Stimulated activated naive CD4-positive, alpha-beta T cell (primary cell): ENCODE results near the gene BID.

Experiments
- DNase-seq, 6 experiments: peaks; one replicate each; lab custom pipeline; 2025; lab: John Stamatoyannopoulos, UW

BID gene

DNA sequence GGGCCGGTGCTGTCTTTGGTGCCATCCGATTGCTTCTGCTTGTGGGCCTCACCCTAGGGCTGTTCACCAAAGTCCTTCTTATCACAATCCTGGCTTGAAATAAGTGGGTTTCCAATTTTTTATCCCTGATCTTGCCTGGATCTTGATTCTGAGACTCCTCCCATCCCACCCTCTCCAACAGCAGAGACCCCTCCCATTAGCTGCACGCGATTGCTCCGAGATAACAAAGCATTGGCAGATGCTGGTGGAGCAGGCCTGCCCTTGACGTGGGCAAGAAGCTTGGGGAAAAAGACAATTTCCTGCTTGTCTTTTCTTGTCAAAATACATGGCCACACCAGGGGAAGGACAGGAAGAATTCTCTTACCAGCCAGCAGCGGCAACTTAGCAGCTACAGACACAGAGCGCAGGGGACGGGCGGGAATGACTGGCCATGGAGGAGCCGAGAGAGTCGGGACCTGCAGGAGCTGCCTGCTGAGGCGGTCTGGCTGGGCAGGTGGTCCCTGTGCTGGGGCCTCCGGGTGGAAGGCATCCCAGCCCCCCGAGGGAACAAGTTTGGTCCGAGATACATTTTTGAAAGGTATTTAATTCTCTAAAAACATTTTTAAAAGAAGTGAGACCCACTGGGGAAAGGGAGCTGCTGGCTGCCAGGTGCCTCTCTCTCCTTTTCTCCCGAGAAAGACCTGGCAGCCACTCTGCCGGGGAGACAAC lies 9.7 kb upstream of the BID start:
- no peak for DNase-seq

GRCh38 chr22:17783312-17783711 lies 9.0 kb upstream of the BID start:
- no peak for DNase-seq

DNA sequence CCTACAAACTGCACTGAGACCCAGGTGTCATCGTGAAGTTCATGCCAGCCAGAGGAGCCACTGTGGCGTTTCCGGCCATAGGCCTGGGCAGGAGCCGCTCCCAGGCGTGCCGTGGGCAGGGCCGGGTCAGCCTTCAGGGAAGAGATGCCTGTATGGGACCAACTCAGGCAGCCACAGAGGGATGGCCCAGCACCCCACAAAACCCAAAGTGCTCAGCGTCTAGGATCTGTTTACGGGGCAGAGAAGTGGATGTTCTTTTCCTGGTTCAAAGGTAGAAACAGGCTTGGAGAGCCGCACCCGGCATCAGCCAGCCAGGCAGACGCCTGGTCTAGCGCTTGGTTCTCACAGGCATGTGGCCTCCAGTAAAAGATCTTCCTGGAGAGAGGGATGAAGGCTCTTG lies 8.4 kb upstream of the BID start:
- no peak for DNase-seq

GRCh38 chr22:17782158-17782557 lies 7.9 kb upstream of the BID start:
- no peak for DNase-seq

DNA sequence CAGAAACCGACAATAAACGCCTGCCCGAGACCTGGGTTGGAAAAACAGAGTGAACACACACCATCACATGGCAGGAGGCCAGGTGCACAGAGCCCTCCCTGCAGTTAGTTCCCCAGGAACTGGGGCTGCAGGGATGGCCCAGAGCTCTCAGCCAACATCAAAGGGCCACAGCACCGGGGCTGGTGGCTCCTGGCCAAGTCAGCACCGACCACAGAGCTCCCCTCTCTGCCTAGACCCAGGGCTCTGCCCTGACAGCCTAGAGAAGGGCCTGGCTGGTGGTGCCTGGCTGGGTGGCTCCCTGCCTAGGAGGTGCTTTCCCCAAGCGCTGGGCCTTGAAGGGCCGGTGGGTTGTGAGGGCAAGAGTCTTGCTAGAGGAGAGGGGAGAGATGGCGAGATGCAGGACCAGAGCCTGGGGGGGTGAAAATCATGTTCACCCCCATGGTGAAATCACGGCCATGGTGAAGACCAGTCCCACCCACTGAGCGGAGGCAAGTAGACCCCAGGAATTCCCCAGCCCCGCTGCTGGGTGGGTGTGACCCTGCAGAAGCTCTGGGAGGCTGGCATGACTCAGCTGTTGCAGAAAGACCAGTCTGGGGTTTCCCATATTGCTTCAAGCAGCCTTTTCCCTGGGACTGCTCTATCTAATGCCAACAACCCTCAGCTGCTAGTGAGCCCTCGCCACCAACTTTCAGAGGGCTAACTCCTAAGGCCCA lies 7.2 kb upstream of the BID start:
- DNase-seq, result peak in 2 of 6 experiments; percentile 8 to 17

- DNase-seq, result no peak
Observed at GRCh38 chr22:17780741-17781318, 6.6 kb upstream of the BID start.

- no peak for DNase-seq
Observed at GRCh38 chr22:17780116-17780740, 6.0 kb upstream of the BID start.

DNA sequence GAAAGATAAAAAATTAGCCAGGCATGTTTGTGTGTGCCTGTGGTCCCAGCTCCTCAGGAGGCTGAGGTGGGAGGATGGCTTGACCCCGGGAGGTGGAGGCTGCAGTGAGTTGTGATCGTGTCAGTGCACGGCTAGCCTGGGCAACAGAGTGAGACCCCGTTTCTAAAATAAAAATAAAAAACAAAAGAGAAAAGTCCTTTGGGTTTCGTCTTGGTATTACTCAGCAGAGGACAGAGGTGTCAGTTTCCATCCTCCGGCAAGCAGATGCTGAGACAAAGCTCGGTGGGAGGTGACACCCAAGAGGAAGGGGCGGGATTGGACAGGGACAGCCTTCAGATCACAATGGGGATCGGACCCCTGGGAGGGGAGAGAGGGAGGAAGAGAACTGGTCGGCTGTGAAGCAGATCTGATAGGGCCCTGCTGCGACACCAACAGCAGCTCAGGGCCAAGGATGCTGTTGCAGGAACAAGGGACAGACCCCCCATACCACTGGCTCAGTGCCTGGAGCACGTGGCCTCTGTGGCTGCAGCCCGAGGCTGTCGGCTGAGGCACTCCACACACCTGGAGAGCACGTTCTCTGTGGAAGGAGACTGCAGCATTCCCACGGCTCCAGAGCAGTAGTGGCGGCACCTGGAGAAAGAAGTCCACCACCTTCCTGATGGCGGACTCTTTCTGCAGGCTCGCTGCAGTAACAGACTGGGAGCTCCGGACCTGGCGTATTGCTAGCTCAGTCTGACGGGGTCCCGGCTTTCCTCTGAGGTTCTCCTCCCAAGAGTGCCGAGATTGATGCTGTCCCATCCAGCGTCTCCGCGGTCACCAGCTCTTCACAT lies 5.2 kb upstream of the BID start:
- DNase-seq, result no peak

DNA sequence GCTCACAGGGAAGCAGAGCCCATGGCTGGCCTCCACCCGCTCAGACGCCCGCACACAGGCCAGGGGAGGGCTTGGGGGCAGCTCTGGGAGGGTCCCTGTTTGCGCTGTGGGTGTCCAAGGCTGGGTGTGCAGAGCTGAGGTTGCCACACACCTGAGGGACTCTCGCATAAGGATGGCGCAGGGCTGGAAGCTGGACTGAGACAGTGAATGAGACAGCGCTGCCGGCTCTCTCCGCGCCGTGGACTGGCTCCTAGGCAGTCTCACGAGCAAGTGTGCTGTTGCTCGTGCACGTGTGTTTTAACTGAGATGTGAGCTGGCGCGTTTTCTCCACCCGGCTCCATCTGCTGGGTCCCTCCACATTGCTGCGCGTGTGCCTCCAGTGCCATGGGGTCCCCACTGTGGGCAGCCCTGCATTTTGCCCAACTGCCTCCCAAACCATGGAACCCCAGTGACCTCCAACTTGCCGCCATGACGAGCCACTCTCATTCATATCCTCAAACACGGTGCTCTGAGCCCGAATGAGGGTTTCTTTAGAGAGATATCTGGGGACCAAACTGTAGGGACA lies 4.2 kb upstream of the BID start:
- no peak for DNase-seq

DNA sequence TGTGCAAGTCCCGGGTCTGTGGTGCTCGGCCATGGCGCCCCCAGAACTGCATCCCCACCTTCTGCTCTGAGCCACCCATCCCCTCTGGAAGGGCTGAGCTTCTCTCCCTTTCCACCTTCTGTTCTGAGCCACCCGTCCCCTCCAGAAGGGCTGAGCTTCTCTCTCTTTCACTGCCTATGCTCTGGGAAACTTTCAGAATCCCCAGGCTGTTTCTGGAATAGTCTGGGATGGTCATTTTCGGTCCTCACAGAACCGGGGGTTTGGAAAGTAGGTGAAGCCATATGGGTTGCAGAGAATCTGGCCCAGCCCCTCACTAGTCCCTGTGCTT lies 3.4 kb upstream of the BID start:
- no peak for DNase-seq

DNA sequence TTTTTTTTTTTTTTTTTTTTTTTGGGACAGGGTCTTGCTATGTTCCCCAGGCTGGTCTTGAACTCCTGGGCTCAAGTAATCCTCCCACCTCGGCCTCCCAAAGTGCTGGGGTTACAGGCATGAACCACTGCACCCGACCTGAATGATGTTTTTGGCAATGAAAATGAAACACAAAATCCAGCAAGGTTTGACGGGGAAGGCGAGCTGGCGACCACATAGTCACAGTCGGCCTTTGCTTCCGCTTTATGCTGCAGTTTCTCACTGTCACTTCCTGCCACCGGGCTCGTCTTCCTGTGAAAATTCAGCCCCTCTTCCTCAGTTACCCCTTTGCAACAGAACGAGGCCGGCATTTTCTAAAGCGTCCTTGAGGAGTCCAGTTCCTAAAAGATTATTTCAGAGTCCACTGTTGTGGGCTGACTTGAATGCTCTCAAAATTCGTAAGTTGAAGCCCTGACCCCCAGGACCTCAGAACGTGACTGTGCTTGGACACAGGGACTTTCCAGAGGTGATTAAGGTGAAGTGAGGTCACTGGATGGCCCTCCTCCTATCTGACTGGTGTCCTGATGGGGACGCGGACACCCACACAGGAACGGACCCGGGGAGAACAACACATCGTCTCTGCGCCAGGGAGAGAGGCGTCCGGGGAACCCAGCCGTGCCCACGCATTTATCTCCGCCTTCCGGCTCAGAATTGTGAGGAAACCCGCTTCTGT lies 2.9 kb upstream of the BID start:
- peak; percentile 28 to 71 (median 56) for DNase-seq

- peak in 4 of 6 experiments; percentile 35 to 53 (median 47) for DNase-seq
Observed at GRCh38 chr22:17775781-17776465, 1.7 kb upstream of the BID start.

DNA sequence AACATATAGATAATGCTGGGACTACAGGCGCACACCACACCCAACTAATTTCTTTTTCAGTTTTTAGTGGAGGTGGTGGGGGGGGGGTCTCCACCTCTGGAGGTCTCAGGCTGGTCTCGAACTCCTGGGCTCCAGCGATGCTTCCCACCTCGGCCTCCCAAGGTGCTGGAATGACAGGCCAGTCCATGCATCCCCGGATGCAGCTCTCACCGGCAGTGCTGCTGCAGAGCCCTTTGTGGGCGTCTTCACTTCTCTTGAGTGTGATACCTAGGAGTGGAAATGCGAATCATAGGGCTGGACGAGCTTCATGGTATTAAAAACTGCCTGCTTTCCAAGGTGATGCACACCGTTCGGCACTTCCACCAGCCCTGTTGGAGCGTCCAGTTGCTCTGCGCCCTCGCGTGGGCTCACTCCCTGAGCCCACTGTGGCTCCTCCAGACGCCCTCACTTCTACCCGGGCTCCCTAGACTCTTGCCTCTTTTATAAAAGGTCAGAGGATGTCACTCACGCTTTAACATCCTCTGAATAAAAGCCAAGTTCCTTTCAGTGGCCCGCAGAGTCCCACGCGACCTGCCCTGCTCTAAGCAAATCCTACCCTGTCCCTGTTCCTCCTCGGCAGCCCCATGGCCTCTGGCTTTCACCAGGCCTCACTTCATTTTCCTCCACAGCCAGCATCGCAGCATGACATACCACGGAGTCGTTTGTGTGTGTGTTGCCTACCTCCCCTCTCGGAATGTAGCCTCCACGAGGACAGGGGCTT lies 837 bp upstream of the BID start:
- peak in 3 of 6 experiments; percentile 11 to 41 (median 30) for DNase-seq

GRCh38 chr22:17773606-17774205 lies 563 bp downstream of the BID start:
- peak; percentile 15 to 37 (median 25) for DNase-seq

DNA sequence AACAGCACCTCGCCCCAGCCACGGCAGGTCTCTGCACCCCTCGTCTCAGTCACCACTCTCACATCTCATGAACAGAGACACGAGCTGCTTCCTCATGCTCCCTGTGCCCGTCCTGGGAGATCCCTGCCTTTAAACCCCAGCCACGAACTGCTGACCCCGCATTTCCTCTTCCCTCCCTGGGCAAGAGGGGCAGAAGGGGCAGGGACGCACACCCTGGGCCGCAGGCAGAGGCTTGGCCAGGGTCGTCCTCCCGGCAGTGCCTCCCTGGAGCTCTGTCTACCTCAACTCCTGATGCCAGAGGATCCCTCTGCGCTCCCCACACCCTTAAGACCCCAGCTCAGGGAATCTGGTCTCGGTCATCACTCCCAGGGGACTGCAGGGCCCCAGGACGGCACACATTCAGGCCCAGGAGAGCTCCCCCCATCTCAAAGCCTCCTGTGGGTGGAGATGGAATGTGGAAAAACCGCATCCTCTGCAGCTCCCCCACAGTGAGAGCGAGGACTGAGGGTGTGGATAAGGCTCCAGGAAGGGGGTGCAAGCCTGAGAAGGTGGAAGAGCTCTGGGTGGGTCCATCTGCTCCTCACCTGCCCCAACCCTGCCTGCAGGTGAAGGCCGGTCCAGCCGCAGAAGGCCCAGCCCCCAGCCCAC lies 1.2 kb downstream of the BID start:
- peak in 2 of 6 experiments; percentile 11 to 45 for DNase-seq

DNA sequence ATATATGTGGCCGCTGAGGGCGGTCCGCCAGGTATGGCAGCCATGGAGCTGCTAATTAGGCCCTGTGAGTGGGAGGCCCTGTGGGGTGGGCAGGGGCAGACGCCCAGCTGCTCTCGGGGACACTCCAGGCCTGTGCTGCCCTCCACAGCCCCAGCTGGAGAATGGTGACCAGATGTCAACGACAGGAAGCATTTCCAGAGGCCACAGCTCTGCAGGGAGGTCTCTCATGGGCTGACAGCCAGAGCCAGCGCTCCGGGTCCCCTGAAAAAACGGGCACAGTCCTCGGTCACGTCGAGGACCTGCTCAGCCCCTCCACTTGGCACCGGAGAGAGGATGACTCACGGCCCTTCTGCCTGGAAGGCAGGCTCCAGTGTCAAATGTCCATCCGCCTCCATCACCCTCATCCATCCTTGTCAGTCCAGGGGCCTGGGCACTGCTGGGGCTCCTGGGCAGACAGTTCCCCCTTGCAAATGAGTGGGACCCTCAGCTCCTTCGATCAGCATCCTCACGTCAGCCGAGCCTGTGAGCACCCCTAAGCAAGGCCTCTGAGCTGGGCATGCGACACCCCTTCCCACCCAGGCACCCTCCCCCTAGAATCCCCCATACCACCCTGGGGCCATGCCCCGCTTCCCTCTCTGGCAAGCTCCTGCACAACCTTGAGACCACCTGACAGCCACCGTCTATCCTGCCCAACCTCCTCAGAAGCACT lies 1.9 kb downstream of the BID start:
- DNase-seq, result no peak

- DNase-seq, result no peak
Observed at GRCh38 chr22:17770180-17771077, 3.8 kb downstream of the BID start.
